ENCODE results near the gene PPP4R4.
"Not testable (repeated sequence)": the region's sequence is repeated elsewhere in the genome, so short reads cannot be mapped to it uniquely, and the experiment has no call there.

The PPP4R4 gene

GRCh38 chr14:94282991-94283723 is 109.0 kb downstream of the PPP4R4 start:
- no peak for DNase-seq

GRCh38 chr14:94284221-94284620 is 110.1 kb downstream of the PPP4R4 start:
- DNase-seq: no peak

- DNase-seq: no peak
These were observed 111.0 kb downstream of the PPP4R4 start for GRCh38 chr14:94285158-94285557.

- DNase-seq: no peak
These were observed 114.7 kb downstream of the PPP4R4 start for GRCh38 chr14:94288610-94289465.

GRCh38 chr14:94290197-94290596 is 116.1 kb downstream of the PPP4R4 start:
- no peak for DNase-seq

GRCh38 chr14:94291159-94291905 is 117.2 kb downstream of the PPP4R4 start:
- no peak for DNase-seq

- DNase-seq: no peak
These were observed 117.9 kb downstream of the PPP4R4 start for GRCh38 chr14:94291906-94292525.

- DNase-seq: no peak
These were observed 118.4 kb downstream of the PPP4R4 start for GRCh38 chr14:94292526-94292871.

GRCh38 chr14:94292872-94293577 is 118.9 kb downstream of the PPP4R4 start, which contains the start of gene SERPINA10:
Gene SERPINA10, minus strand, starts transcription at chr14:94293268. Its CDS starts 2,675 bp downstream, at chr14:94290593.
- no peak for DNase-seq

GRCh38 chr14:94293578-94293924 is 119.4 kb downstream of the PPP4R4 start:
- DNase-seq: no peak

GRCh38 chr14:94295360-94296180 is 121.4 kb downstream of the PPP4R4 start:
- DNase-seq: no peak

- DNase-seq: not testable (repeated sequence)
These were observed 122.0 kb downstream of the PPP4R4 start for GRCh38 chr14:94296181-94296545.

- DNase-seq: no peak
These were observed 124.0 kb downstream of the PPP4R4 start for GRCh38 chr14:94298130-94298529.

GRCh38 chr14:94303111-94303510 is 129.0 kb downstream of the PPP4R4 start:
- DNase-seq: no peak

GRCh38 chr14:94304243-94304642 is 130.1 kb downstream of the PPP4R4 start:
- DNase-seq: no peak

GRCh38 chr14:94305620-94306019 is 131.5 kb downstream of the PPP4R4 start:
- no peak for DNase-seq

GRCh38 chr14:94306047-94306978 is 132.2 kb downstream of the PPP4R4 start:
- DNase-seq: no peak

GRCh38 chr14:94307410-94307992 is 133.4 kb downstream of the PPP4R4 start:
- no peak for DNase-seq

- no peak for DNase-seq
These were observed 135.6 kb downstream of the PPP4R4 start for GRCh38 chr14:94309721-94310120.

- DNase-seq: no peak
These were observed 136.1 kb downstream of the PPP4R4 start for GRCh38 chr14:94310248-94310647.
